C4-2B (cell line): Measurements from ENCODE around the gene PREX1.

ENCODE experiments used
- ZFX ChIP-seq: fragments of 450-650 bp; IDR thresholded peaks from 2 replicates; pipeline ENCODE4 v1.6.1; 2017
- TF ChIP-seq, protein P1 (sequence below): fragments of 450-650 bp; conservative IDR thresholded peaks from 2 replicates; pipeline ENCODE4 v1.5.1; 2017; ENCODE audit warnings: mild to moderate bottlenecking

DNA sequence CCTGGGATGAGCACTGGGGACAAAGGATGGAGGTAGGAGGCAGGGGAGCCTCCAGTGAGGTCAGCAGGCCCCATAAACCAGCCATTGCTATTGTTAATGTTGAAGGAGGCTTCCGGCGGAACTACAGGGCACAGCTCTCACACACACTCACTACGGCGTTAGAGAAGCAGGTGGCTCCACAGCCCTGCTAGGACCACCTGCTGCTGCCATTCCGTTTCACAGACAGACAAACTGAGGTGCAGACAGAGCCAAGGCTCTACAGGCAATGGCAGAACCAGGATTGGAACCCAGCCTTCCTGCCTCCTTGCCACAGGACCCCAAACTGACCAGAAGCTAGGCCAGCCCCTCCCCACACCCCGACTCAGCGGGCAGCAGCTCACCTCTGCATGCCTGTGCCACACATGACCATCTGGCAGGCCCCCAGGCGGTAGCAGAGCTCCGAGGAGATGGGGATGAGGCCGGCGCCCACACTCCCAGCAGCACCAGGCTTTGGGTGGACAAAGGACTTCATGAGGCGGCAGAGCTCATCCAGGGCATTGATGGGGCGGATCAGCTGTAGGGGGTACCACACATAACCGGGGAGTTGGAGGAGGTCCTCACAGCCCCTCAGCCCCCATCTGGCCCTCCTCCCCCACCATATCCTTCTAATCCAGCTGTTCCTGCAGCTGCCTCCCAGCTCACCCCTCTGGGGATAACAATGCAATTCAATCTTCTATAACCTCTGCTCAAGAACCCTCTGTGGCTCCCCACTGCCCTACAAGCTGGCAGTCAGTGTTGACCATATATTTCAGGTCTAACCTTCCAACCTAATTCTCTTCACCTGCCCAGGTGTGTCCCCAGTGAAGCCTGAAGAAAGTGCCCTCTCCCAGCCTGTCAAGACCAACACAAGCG, 198.5 kb downstream of the PREX1 start:
- TF ChIP-seq, protein P1, sequence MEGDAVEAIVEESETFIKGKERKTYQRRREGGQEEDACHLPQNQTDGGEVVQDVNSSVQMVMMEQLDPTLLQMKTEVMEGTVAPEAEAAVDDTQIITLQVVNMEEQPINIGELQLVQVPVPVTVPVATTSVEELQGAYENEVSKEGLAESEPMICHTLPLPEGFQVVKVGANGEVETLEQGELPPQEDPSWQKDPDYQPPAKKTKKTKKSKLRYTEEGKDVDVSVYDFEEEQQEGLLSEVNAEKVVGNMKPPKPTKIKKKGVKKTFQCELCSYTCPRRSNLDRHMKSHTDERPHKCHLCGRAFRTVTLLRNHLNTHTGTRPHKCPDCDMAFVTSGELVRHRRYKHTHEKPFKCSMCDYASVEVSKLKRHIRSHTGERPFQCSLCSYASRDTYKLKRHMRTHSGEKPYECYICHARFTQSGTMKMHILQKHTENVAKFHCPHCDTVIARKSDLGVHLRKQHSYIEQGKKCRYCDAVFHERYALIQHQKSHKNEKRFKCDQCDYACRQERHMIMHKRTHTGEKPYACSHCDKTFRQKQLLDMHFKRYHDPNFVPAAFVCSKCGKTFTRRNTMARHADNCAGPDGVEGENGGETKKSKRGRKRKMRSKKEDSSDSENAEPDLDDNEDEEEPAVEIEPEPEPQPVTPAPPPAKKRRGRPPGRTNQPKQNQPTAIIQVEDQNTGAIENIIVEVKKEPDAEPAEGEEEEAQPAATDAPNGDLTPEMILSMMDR, result no peak
- TF ChIP-seq ZFX, result no peak
